Activated T-helper 17 cell treated with anti-CD3 and anti-CD28 coated beads, Interleukin-2, amount 50 U/mL, for 72 hours (primary cell): ENCODE data around the gene FREM1. TPM values are rescaled to one million over a fixed set of nuclear protein-coding genes. Genes with fewer than 3 reads are reported as not detected.

Experiments
- ATAC-seq: fragments of 150-1000 bp; cut with Tn5 transposase; replicated peaks from 2 replicates; pipeline ENCODE4 v1.10.0; 2021; ENCODE audit warnings: mild to moderate bottlenecking, moderate library complexity
- H3K27ac Mint-ChIP-seq: one replicate; pipeline ENCODE4 v1.8.0; 2022; ENCODE audit warnings: mixed read lengths
- H3K27me3 Mint-ChIP-seq: one replicate; pipeline ENCODE4 v1.8.0; 2022; ENCODE audit warnings: mixed read lengths
- H3K36me3 Mint-ChIP-seq: one replicate; pipeline ENCODE4 v1.8.0; 2022; ENCODE audit warnings: low read depth, mild to moderate bottlenecking, mixed read lengths
- H3K4me1 Mint-ChIP-seq: one replicate; pipeline ENCODE4 v1.8.0; 2022; ENCODE audit warnings: mixed read lengths
- H3K4me3 Mint-ChIP-seq: one replicate; pipeline ENCODE4 v1.8.0; 2022; ENCODE audit warnings: mild to moderate bottlenecking, mixed read lengths
- H3K9me3 Mint-ChIP-seq: one replicate; pipeline ENCODE4 v1.8.0; 2022; ENCODE audit warnings: mixed read lengths
- total RNA-seq, 2 donors: library from RNA; stranded (reverse); gene quantifications; one replicate each; pipeline ENCODE4 v1.2.3, GENCODE V29; 2022

Gene FREM1
- total RNA-seq, 2 donors from 2014 or later, result 0.45 TPM; not detected in 1

DNA sequence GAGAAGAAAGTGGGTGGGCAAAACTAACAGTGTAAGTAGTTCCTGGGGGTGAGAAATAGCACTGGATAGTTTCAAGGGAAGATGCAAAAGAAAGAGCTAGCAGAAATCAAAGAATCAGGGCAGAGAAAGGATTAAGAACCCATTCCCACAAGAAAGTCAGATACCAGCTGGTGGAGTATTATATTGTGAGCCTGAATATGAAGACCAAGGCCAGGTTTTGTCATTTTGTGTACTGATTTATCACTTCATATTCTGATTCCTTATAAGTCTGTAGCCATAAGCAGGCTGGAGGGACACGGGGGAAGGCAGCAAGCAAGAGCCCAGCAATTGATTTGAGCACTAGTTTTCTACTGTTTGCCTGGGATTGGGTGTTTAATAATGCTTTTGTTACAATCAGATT, 80.2 kb downstream of the FREM1 start:
- no peak overlapping the region for H3K27ac Mint-ChIP-seq
- no peaks in the 10 kb centered on the region for H3K9me3 Mint-ChIP-seq
- H3K4me1 Mint-ChIP-seq, result no peaks in the 10 kb centered on the region
- H3K4me3 Mint-ChIP-seq, result no peak overlapping the region
- ATAC-seq, result no peak
- H3K27me3 Mint-ChIP-seq, result peaks cover 7% of the 10 kb centered on the region
- H3K36me3 Mint-ChIP-seq, result no peaks in the 10 kb centered on the region

DNA sequence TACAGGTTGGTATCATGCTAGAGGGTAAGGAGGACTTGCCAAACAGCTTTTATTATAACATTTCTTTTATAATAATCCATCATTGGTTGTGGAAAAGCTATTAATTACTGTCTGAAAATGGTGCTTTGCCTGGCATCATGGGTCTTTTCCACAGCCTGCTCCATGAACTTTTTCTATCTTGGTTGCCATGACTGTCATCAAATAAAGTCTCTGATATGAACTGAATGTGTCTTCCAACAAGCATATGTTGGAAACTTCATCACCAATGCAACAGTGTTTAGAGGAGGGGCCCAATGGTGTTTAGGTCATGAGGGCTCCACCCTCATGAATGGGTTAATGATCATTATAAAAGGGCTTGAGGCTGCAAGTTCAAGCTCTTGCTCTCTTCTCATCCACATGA, 81.0 kb downstream of the FREM1 start:
- H3K9me3 Mint-ChIP-seq, result no peaks in the 10 kb centered on the region

DNA sequence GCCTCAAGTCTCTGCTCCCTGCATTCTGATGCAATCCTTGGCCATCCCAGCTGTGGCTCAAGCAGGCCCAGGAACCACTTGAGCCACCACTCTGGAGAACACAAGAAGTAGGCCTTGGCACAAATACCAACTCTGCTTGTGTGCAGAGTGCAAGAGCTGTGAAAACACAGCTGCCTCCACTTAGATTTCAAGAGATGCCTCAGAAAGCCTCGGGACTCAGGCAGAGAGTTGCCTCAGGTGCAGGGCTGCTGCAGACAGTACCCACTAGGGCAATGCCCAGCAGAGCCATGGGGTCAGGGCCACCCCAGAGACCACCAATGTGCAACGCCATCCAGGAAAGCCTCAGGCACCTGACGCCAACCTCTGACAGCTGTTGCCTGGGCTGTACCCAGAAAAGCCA, 82.4 kb downstream of the FREM1 start:
- no peaks in the 10 kb centered on the region for H3K9me3 Mint-ChIP-seq
- no peaks in the 10 kb centered on the region for H3K4me1 Mint-ChIP-seq
- H3K4me3 Mint-ChIP-seq, result no peak overlapping the region
- peaks cover 7% of the 10 kb centered on the region for H3K27me3 Mint-ChIP-seq
- H3K27ac Mint-ChIP-seq, result no peak overlapping the region
- ATAC-seq, result no peak
- H3K36me3 Mint-ChIP-seq, result no peaks in the 10 kb centered on the region

More for the DNA sequence above, 81.0 kb downstream of the FREM1 start:
- no peak for ATAC-seq
- Mint-ChIP-seq H3K4me1 (no peaks in the 10 kb centered on the region), H3K27ac (no peak overlapping the region), H3K27me3 (peaks cover 7% of the 10 kb centered on the region), H3K4me3 (no peak overlapping the region), H3K36me3 (no peaks in the 10 kb centered on the region)

DNA sequence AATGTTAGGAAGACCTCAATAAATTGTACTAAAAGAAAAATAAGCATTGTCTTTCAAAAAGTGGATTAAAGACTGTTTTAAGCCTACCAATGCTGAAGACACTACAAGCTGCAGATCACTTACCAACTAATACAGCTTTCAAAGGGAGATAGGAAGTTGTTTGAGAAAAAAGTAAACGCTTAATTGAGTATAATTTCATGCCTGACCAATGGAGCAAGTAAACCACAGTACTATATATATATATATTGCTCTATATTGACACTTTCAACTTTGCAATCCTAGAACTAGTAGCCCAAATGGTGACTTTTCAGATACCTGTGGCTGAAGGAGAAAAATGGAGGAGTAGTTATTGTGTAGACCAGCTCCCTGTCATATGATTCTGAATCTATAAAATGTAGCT, 85.7 kb downstream of the FREM1 start:
- H3K9me3 Mint-ChIP-seq, result no peaks in the 10 kb centered on the region
- no peak overlapping the region for H3K4me3 Mint-ChIP-seq
- peaks cover 7% of the 10 kb centered on the region for H3K27me3 Mint-ChIP-seq
- no peaks in the 10 kb centered on the region for H3K36me3 Mint-ChIP-seq
- no peak for ATAC-seq
- H3K4me1 Mint-ChIP-seq, result no peaks in the 10 kb centered on the region
- no peak overlapping the region for H3K27ac Mint-ChIP-seq

DNA sequence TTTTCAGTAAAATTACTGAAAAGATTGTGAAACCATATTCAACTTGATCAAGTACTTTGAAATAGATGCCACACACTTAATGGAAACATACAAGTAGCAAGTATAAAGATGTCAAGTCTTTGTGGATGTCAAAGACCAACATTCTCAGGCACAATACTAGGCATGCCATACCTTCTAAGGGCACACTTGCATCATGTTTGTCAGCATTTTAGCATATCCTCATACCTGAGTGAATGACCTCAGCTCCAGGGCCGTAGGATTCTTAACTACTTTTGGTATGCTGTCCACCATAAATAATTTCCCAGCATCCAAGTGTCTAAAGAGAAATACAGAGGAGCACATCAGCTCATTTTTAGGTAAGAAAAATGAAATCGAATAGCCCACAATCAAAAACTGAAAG, 86.4 kb downstream of the FREM1 start:
- Mint-ChIP-seq H3K27ac (no peak overlapping the region), H3K36me3 (no peaks in the 10 kb centered on the region), H3K27me3 (peaks cover 7% of the 10 kb centered on the region), H3K4me1 (no peaks in the 10 kb centered on the region), H3K9me3 (no peaks in the 10 kb centered on the region), H3K4me3 (no peak overlapping the region)
- no peak for ATAC-seq

DNA sequence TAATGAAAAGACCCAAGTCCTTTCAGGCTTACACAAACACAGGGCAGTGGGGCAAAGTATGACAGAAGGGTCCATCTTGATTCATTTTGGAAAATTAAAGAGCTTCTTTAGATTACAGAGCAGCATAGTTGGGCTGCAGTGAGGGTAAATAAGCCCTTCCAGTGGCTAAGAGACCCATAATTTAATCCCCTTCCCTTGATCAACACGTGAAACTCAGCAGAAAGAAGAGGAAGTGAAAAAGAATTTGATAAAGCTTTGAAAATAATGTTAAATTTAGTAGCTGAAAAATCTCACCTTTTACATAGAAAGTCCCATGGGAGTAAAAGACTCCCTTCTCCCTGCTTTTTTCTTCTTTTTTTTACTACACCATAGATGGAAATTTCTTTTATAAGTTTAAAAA, 87.6 kb downstream of the FREM1 start:
- ATAC-seq, result no peak
- Mint-ChIP-seq H3K27me3 (peaks cover 7% of the 10 kb centered on the region), H3K9me3 (no peaks in the 10 kb centered on the region), H3K4me3 (no peak overlapping the region), H3K4me1 (no peaks in the 10 kb centered on the region), H3K27ac (no peak overlapping the region), H3K36me3 (no peaks in the 10 kb centered on the region)

DNA sequence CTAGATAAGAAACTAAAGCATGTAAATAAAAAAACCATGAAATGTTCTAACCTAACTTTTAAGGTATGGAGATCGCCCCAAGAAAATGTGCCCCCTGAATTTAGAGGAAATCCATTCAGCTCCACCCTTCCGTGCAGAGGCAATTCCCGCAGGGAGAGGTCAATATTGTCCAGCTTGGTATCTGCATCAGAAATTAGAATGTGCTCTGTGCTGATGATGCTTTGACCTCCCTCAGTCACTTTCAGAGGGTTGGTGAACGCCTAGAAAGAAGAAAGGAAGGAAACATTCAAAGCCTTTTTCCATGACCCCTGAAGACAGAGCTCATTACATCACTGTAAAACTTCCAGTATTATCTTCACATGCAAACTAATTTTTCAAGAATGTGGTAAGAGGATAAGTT, 91.0 kb downstream of the FREM1 start:
- Mint-ChIP-seq H3K27ac (no peak overlapping the region), H3K36me3 (no peaks in the 10 kb centered on the region), H3K4me3 (no peak overlapping the region), H3K27me3 (peaks cover 2% of the 10 kb centered on the region), H3K4me1 (no peaks in the 10 kb centered on the region), H3K9me3 (no peaks in the 10 kb centered on the region)
- no peak for ATAC-seq

DNA sequence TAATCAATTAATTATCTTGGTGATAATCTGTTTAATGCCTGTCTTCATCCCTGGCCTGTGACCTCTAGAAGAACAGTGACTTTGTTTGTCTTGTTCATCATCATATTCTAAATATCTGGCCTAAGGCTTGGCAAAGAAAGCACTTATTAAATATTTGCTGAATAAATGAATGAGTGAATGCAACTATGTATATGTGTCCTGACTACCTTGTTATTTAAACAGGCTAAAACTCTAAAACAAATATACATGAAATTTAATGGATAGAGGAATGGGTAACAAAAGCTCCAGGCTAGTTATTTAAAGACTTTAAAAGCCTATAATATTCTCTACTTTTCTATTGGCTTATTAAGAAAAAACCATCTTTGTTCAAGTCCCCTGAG, 96.0 kb downstream of the FREM1 start:
- Mint-ChIP-seq H3K9me3 (no peaks in the 10 kb centered on the region), H3K4me3 (no peak overlapping the region), H3K27me3 (peaks cover 7% of the 10 kb centered on the region), H3K27ac (no peak overlapping the region), H3K36me3 (no peaks in the 10 kb centered on the region), H3K4me1 (no peaks in the 10 kb centered on the region)
- no peak for ATAC-seq

DNA sequence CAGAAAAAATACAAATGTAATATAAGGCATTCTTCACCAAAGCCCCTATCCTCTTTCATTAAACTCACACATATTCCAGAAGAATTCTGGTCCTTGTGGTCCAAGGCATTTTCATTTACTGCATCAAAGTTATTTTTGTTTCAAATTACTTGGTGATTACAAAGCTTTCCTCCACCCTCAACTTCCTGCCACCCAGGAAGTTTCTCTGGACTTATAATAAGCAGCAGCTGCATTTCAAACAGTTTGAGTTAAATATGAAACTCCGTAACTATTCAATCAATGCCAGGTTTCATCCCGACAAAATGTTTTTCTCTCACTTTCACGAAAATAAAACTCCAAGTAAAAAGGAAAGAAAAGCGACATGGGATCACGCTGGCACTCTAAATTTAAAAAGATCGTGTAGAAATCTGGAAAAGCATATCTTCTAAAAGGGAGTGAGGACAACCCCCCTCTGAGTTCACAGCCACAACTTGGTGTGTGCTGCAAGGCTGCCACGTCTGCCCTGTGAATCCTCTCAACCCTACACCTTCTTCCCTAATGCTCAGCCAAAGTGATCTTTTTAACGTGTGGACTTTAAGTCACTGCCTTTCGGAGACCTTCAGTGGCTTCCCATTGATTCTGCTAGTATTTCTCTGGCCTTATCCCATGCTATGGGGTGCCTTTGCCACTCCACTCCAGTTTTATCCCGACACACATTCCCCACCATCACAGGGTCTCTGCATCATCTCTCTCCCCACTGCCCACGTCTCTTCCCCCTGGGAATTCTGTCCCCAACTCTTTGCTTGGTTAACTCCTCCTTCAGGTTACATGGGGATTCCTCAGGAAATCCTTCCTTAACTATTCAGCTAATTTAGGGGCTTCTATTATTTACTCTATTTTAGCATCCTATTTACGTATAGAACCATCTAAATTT, 96.6 kb downstream of the FREM1 start:
- Mint-ChIP-seq H3K4me1 (no peaks in the 10 kb centered on the region), H3K4me3 (no peak overlapping the region), H3K27ac (no peak overlapping the region)

DNA sequence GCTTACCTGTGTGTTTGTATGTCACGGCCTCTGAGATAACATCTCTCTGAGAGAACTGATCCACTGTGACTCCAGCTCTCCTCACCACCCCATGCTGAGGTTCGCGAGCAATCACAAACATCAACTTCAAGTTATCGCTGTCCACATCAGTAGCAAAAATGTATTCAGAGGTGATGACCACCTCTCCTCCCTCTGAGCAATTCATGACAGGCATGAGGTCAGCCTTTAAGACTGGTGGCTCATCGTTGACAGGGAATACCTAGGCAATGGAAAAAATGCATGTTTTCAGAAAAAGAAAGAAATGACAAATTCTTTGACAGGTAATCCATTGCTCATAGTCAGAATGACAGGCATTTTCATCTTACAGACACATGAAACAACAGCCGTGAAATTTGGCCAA, 97.4 kb downstream of the FREM1 start:
- Mint-ChIP-seq H3K4me3 (no peak overlapping the region), H3K36me3 (no peaks in the 10 kb centered on the region), H3K27me3 (peaks cover 7% of the 10 kb centered on the region), H3K9me3 (no peaks in the 10 kb centered on the region), H3K27ac (no peak overlapping the region), H3K4me1 (no peaks in the 10 kb centered on the region)
- peak; percentile 43 for ATAC-seq

More for the DNA sequence above, 96.6 kb downstream of the FREM1 start:
- H3K9me3 Mint-ChIP-seq, result no peaks in the 10 kb centered on the region
- H3K36me3 Mint-ChIP-seq, result no peaks in the 10 kb centered on the region
- ATAC-seq, result no peak
- peaks cover 7% of the 10 kb centered on the region for H3K27me3 Mint-ChIP-seq

DNA sequence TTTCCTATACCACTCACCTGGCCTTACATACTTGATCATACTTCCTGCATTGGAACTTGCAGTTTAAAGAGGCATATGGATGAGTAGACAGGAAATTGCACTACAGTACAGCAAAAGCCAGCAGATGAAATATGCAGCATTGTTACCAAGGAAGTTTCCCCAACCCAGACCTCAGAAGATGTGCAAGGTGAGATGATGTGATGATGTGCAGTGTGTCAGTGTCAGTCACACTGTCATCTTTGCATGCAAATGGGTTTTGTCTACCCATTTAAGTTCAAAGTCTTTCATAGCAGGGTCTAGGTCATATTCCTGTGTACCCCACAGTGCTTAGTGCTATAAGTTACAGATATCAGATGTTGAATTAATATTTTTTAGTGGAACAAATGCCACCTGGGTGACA, 98.4 kb downstream of the FREM1 start:
- H3K9me3 Mint-ChIP-seq, result no peaks in the 10 kb centered on the region
- no peak overlapping the region for H3K4me3 Mint-ChIP-seq
- H3K27me3 Mint-ChIP-seq, result peaks cover 7% of the 10 kb centered on the region
- no peaks in the 10 kb centered on the region for H3K4me1 Mint-ChIP-seq
- no peaks in the 10 kb centered on the region for H3K36me3 Mint-ChIP-seq
- no peak overlapping the region for H3K27ac Mint-ChIP-seq
- peak; percentile 29 for ATAC-seq

DNA sequence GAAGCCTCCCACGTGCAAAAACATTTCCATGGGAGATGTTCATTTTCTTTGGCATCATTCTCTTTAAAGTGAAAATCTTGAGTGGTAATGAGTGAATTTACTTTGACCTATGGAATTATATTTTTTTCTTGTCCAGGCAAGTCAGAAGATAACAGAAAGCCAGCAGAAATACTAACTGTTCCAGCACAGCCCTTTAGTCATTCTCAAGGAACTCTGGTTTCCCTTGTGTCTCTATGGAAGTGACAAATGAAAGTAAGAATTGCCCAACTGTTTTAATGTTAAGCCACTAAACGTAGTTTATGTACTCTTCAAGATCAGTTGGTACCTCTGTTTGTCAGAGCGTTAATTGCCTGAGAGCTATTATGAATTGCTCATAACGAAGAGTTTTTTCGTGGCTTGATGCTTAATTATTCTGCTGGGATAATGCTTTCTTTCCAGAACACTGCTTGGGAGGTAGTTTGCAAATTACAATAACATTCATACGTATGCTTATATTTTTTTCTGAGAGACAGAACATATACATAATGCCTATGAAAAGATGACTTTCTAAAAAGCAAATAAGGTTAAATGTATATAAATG, 103.2 kb downstream of the FREM1 start:
- Mint-ChIP-seq H3K27me3 (peaks cover 4% of the 10 kb centered on the region), H3K4me3 (no peak overlapping the region), H3K27ac (no peak overlapping the region), H3K36me3 (no peaks in the 10 kb centered on the region), H3K4me1 (no peaks in the 10 kb centered on the region), H3K9me3 (no peaks in the 10 kb centered on the region)
- ATAC-seq, result no peak

DNA sequence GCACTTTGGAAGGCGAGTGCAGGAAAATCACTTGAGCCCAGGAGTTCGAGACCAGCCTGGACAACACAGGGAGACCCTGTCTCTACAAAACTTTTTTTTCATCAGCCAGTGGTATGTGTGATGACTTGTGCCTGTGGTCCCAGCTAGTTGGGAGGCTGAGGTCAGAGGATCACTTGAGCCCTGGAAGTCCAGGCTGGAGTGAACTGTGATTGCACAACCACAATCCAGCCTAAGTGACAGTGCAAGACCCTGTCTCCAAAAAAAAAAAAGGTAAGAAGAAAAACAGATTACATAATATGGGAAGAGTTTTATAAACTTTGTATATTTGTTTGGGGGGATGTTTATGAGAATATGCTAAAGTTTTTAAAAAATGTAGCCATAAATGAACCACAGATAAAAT, 111.2 kb downstream of the FREM1 start:
- Mint-ChIP-seq H3K27ac (no peak overlapping the region), H3K4me3 (no peak overlapping the region), H3K9me3 (no peaks in the 10 kb centered on the region), H3K36me3 (no peaks in the 10 kb centered on the region), H3K27me3 (peaks cover 7% of the 10 kb centered on the region), H3K4me1 (no peaks in the 10 kb centered on the region)
- ATAC-seq, result no peak

DNA sequence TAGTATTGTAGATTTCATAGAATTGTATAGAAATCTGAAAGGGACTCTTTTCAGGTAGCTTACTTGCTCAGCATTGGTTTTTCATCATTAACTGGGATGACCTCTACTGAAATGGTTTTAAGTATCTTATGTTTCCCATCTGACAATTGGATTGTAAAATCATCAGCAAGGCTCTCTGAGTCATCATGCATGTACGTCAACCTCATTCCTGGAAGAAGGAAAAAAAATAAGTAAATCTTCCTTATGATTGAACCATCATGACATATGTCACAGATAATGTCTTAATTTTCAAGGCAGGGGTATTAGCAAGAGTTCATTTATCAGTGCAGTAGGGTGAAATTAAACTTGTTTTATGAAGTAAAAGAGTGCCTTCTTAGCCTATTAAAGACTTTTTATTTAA, 112.8 kb downstream of the FREM1 start:
- H3K9me3 Mint-ChIP-seq, result no peaks in the 10 kb centered on the region
- peaks cover 6% of the 10 kb centered on the region for H3K27me3 Mint-ChIP-seq
- no peaks in the 10 kb centered on the region for H3K36me3 Mint-ChIP-seq
- no peak overlapping the region for H3K27ac Mint-ChIP-seq
- H3K4me1 Mint-ChIP-seq, result no peaks in the 10 kb centered on the region
- ATAC-seq, result no peak
- no peak overlapping the region for H3K4me3 Mint-ChIP-seq

DNA sequence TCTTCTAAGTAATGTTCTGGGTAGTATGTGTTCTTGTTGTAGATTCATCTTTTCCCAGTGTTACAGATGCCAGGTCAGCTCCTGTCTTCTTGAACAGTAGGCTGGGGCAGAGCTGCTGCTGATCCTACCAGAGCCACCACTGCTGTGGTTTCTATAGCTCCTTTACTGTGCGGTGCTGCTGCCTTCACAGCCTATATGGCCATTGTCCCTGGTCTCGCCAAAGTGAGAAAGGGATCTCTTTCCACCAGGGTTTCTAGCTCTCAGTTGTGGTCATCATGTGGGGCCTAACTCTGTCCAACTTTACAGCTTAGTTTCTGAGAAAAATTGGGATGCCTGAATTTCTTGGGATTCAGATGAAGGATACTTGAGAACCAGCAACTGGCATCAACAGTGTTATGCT, 116.8 kb downstream of the FREM1 start:
- no peaks in the 10 kb centered on the region for H3K4me1 Mint-ChIP-seq
- no peak for ATAC-seq
- no peaks in the 10 kb centered on the region for H3K9me3 Mint-ChIP-seq
- no peak overlapping the region for H3K27ac Mint-ChIP-seq
- H3K4me3 Mint-ChIP-seq, result no peak overlapping the region
- H3K27me3 Mint-ChIP-seq, result peaks cover 17% of the 10 kb centered on the region
- no peaks in the 10 kb centered on the region for H3K36me3 Mint-ChIP-seq
